Neural crest cell (in vitro differentiated cells): Measurements from ENCODE around the gene KIRREL2. TPM values are rescaled to one million over a fixed set of nuclear protein-coding genes. Genes with fewer than 3 reads are reported as not detected.
A peak's percentile ranks its signal among the peaks of the same experiment; 100 is the strongest.

Experiments
- DNase-seq: peaks from one replicate; pipeline ENCODE4 v3.0.0; 2021; ENCODE audit warnings: low read depth, mixed read lengths, low spot score
- H3K27ac Mint-ChIP-seq: one replicate; pipeline ENCODE4 v1.8.0; 2021; ENCODE audit warnings: mild to moderate bottlenecking, mixed read lengths; ENCODE audit not compliant: unreplicated experiment
- H3K27me3 Mint-ChIP-seq: 2 replicates; pipeline ENCODE4 v1.8.0; 2021; ENCODE audit warnings: low read depth, mild to moderate bottlenecking, mixed read lengths
- H3K36me3 Mint-ChIP-seq: 2 replicates; pipeline ENCODE4 v1.8.0; 2021; ENCODE audit warnings: low read depth, mild to moderate bottlenecking, mixed read lengths
- H3K4me1 Mint-ChIP-seq: 2 replicates; pipeline ENCODE4 v1.8.0; 2021; ENCODE audit warnings: mixed read lengths
- H3K4me3 Mint-ChIP-seq: one replicate; pipeline ENCODE4 v1.8.0; 2021; ENCODE audit warnings: mild to moderate bottlenecking, mixed read lengths
- H3K9me3 Mint-ChIP-seq: 2 replicates; pipeline ENCODE4 v1.8.0; 2021; ENCODE audit warnings: mixed read lengths
- CTCF ChIP-seq: fragments of 200-600 bp; sonication (generic); conservative IDR thresholded peaks from 2 replicates; pipeline ENCODE4 v1.5.0; 2021; ENCODE audit warnings: antibody characterized with exemption, mild to moderate bottlenecking
- total RNA-seq: library from RNA; stranded (reverse); gene quantifications from 2 replicates; pipeline ENCODE4 v1.2.1, GENCODE V29; 2021

Gene KIRREL2
- total RNA-seq, 1 donor from 2014 or later = 4.5 TPM

- DNase-seq = no peak
- Mint-ChIP-seq H3K27ac (no peak overlapping the region), H3K4me3 (no peak overlapping the region), H3K9me3 (no peaks in the 10 kb centered on the region), H3K4me1 (no peaks in the 10 kb centered on the region), H3K36me3 (no peaks in the 10 kb centered on the region), H3K27me3 (peaks cover 19% of the 10 kb centered on the region)
- no peak for TF ChIP-seq CTCF
These were observed 39.9 kb downstream of the KIRREL2 start for GRCh38 chr19:35896643-35897040.

- no peak for DNase-seq
- Mint-ChIP-seq H3K9me3 (no peaks in the 10 kb centered on the region), H3K27ac (no peak overlapping the region), H3K36me3 (no peaks in the 10 kb centered on the region), H3K27me3 (peaks cover 31% of the 10 kb centered on the region), H3K4me1 (no peaks in the 10 kb centered on the region), H3K4me3 (peak overlapping the region; percentile 75)
- TF ChIP-seq CTCF = no peak
These were observed 41.2 kb downstream of the KIRREL2 start for GRCh38 chr19:35897706-35898451.

GRCh38 chr19:35898499-35898809 lies 41.7 kb downstream of the KIRREL2 start:
- TF ChIP-seq CTCF = no peak
- peaks cover 3% of the 10 kb centered on the region for H3K4me1 Mint-ChIP-seq
- H3K9me3 Mint-ChIP-seq = no peaks in the 10 kb centered on the region
- peaks cover 37% of the 10 kb centered on the region for H3K27me3 Mint-ChIP-seq
- H3K4me3 Mint-ChIP-seq = peak overlapping the region; percentile 94
- no peak for DNase-seq
- H3K36me3 Mint-ChIP-seq = no peaks in the 10 kb centered on the region
- H3K27ac Mint-ChIP-seq = no peak overlapping the region

GRCh38 chr19:35899547-35900214 lies 43.0 kb downstream of the KIRREL2 start:
- Mint-ChIP-seq H3K27ac (no peak overlapping the region), H3K4me3 (peak overlapping the region; percentile 94), H3K4me1 (peaks cover 6% of the 10 kb centered on the region), H3K9me3 (no peaks in the 10 kb centered on the region), H3K27me3 (peaks cover 47% of the 10 kb centered on the region), H3K36me3 (no peaks in the 10 kb centered on the region)
- peak; percentile 47 for DNase-seq
- TF ChIP-seq CTCF = no peak

GRCh38 chr19:35901055-35901644 lies 44.4 kb downstream of the KIRREL2 start:
- H3K4me3 Mint-ChIP-seq = peak overlapping the region; percentile 94
- no peak for TF ChIP-seq CTCF
- no peak overlapping the region for H3K27ac Mint-ChIP-seq
- no peaks in the 10 kb centered on the region for H3K9me3 Mint-ChIP-seq
- peaks cover 6% of the 10 kb centered on the region for H3K4me1 Mint-ChIP-seq
- DNase-seq = no peak
- H3K27me3 Mint-ChIP-seq = peaks cover 53% of the 10 kb centered on the region
- no peaks in the 10 kb centered on the region for H3K36me3 Mint-ChIP-seq
